WTC11 (cell line): ENCODE results near the gene MACF1. TPM values are rescaled to one million over a fixed set of nuclear protein-coding genes. Genes with fewer than 3 reads are reported as not detected.
"Not testable (repeated sequence)": the region's sequence is repeated elsewhere in the genome, so short reads cannot be mapped to it uniquely, and the experiment has no call there.

Experiments
- ATAC-seq: fragments of 200-7000 bp; cut with Tn5 transposase; 2 replicates; pipeline ENCODE4 v1.10.0; 2021; ENCODE audit warnings: mild to moderate bottlenecking, moderate library complexity
- CTCF ChIA-PET: fragments of 300-600 bp; sonication (Branson Sonifier 250); formaldehyde crosslinking; loops from one replicate; lab custom pipeline; 2021; ENCODE audit warnings: antibody characterized with exemption; lab: Charles Lee
- POLR2A ChIA-PET: fragments of 350-600 bp; sonication (Branson Sonifier 250); formaldehyde crosslinking; loops from one replicate; lab custom pipeline; 2021; ENCODE audit warnings: antibody characterized with exemption; lab: Charles Lee
- DNase-seq: peaks from one replicate; pipeline ENCODE4 v3.0.0; 2021; ENCODE audit warnings: low spot score
- H3K27ac Mint-ChIP-seq: 2 replicates; pipeline ENCODE4 v1.8.0; 2021; ENCODE audit warnings: mixed read lengths
- H3K27me3 Mint-ChIP-seq: 2 replicates; pipeline ENCODE4 v1.8.0; 2021; ENCODE audit warnings: low read depth, mild to moderate bottlenecking, moderate library complexity, mixed read lengths
- H3K36me3 Mint-ChIP-seq: 2 replicates; pipeline ENCODE4 v1.8.0; 2021; ENCODE audit warnings: mixed read lengths
- H3K4me1 Mint-ChIP-seq: 2 replicates; pipeline ENCODE4 v1.8.0; 2022; ENCODE audit warnings: mixed read lengths
- H3K4me3 Mint-ChIP-seq: 2 replicates; pipeline ENCODE4 v1.8.0; 2021; ENCODE audit warnings: mild to moderate bottlenecking, moderate library complexity, mixed read lengths
- H3K9me3 Mint-ChIP-seq: 2 replicates; pipeline ENCODE4 v1.8.0; 2021; ENCODE audit warnings: mixed read lengths
- ATF1 ChIP-seq: sonication (generic); formaldehyde crosslinking; IDR thresholded peaks from 2 replicates; pipeline ENCODE4 v1.8.1; 2023; ENCODE audit warnings: mild to moderate bottlenecking, moderate library complexity, missing genetic modification reagents
- ELF4 ChIP-seq: sonication (generic); formaldehyde crosslinking; IDR thresholded peaks from 2 replicates; pipeline ENCODE4 v1.8.1; 2022; ENCODE audit warnings: low read depth, mild to moderate bottlenecking, moderate library complexity, missing genetic modification reagents
- FOXP1 ChIP-seq: sonication (generic); formaldehyde crosslinking; IDR thresholded peaks from 2 replicates; pipeline ENCODE4 v1.8.0; 2022; ENCODE audit warnings: missing genetic modification reagents, mild to moderate bottlenecking, moderate library complexity, borderline replicate concordance
- GRHL2 ChIP-seq: fragments of 250-450 bp; sonication (Bioruptor Pico); IDR thresholded peaks from 2 replicates; pipeline ENCODE4 v1.8.0; 2022; ENCODE audit warnings: mild to moderate bottlenecking, moderate library complexity; ENCODE audit not compliant: insufficient replicate concordance, severe bottlenecking
- MXD4 ChIP-seq: fragments of 250-450 bp; sonication (Bioruptor Pico); IDR thresholded peaks from 2 replicates; pipeline ENCODE4 v1.8.0; 2021; ENCODE audit warnings: mild to moderate bottlenecking, moderate library complexity, borderline replicate concordance
- NR1H2 ChIP-seq: sonication (generic); formaldehyde crosslinking; IDR thresholded peaks from 2 replicates; pipeline ENCODE4 v1.9.0; 2021; ENCODE audit warnings: mild to moderate bottlenecking, moderate library complexity, missing genetic modification reagents
- RELA ChIP-seq: sonication (generic); formaldehyde crosslinking; IDR thresholded peaks from 2 replicates; pipeline ENCODE4 v1.8.1; 2022; ENCODE audit warnings: missing genetic modification reagents, mild to moderate bottlenecking, borderline replicate concordance
- RORB ChIP-seq: fragments of 250-450 bp; sonication (Bioruptor Pico); IDR thresholded peaks from 2 replicates; pipeline ENCODE4 v1.9.0; 2021; ENCODE audit warnings: mild to moderate bottlenecking
- TCF7 ChIP-seq: sonication (generic); formaldehyde crosslinking; IDR thresholded peaks from 2 replicates; pipeline ENCODE4 v1.8.0; 2022; ENCODE audit warnings: mild to moderate bottlenecking, low read depth, missing genetic modification reagents, moderate library complexity
- ZNF219 ChIP-seq: sonication (generic); formaldehyde crosslinking; IDR thresholded peaks from 2 replicates; pipeline ENCODE4 v1.8.0; 2023; ENCODE audit warnings: missing genetic modification reagents, mild to moderate bottlenecking, borderline replicate concordance
- ZNF317 ChIP-seq: sonication (generic); formaldehyde crosslinking; IDR thresholded peaks from 2 replicates; pipeline ENCODE4 v1.8.1; 2023; ENCODE audit warnings: low read depth, mild to moderate bottlenecking, moderate library complexity, missing genetic modification reagents, borderline replicate concordance
- total RNA-seq: library from RNA; stranded (reverse); gene quantifications from 3 replicates; pipeline ENCODE4 v1.2.3, GENCODE V29; 2021
- TF ChIP-seq, protein P1 (sequence below): sonication (generic); formaldehyde crosslinking; IDR thresholded peaks from 2 replicates; pipeline ENCODE4 v1.8.0; 2022; ENCODE audit warnings: mild to moderate bottlenecking, missing genetic modification reagents
- TF ChIP-seq, protein P2 (sequence below): sonication (generic); formaldehyde crosslinking; IDR thresholded peaks from 2 replicates; pipeline ENCODE4 v1.8.1; 2022; ENCODE audit warnings: mild to moderate bottlenecking, moderate library complexity, missing genetic modification reagents
- TF ChIP-seq, protein P3 (sequence below): sonication (generic); formaldehyde crosslinking; IDR thresholded peaks from 2 replicates; pipeline ENCODE4 v1.8.1; 2022; ENCODE audit warnings: low read depth, mild to moderate bottlenecking, moderate library complexity, missing genetic modification reagents, borderline replicate concordance
- TF ChIP-seq, protein P4 (sequence below): fragments of 200-600 bp; IDR thresholded peaks from 2 replicates; pipeline ENCODE4 v1.8.0; 2022; ENCODE audit warnings: antibody characterized with exemption
- TF ChIP-seq, protein P5 (sequence below): sonication (generic); formaldehyde crosslinking; IDR thresholded peaks from 2 replicates; pipeline ENCODE4 v1.8.1; 2023; ENCODE audit warnings: mild to moderate bottlenecking, missing genetic modification reagents
- TF ChIP-seq, protein P6 (sequence below): fragments of 250-450 bp; sonication (Bioruptor Pico); IDR thresholded peaks from 2 replicates; pipeline ENCODE4 v1.8.0; 2021; ENCODE audit warnings: mild to moderate bottlenecking
- TF ChIP-seq, protein P7 (sequence below): sonication (generic); formaldehyde crosslinking; IDR thresholded peaks from 2 replicates; pipeline ENCODE4 v1.8.0; 2023; ENCODE audit warnings: mild to moderate bottlenecking, missing genetic modification reagents
- TF ChIP-seq, protein P8 (sequence below): sonication (generic); formaldehyde crosslinking; conservative IDR thresholded peaks from 2 replicates; pipeline ENCODE4 v1.8.1; 2022; ENCODE audit warnings: mild to moderate bottlenecking, missing genetic modification reagents

MACF1 gene
- total RNA-seq, 1 experiment from 2014 or later, result 327 TPM

DNA sequence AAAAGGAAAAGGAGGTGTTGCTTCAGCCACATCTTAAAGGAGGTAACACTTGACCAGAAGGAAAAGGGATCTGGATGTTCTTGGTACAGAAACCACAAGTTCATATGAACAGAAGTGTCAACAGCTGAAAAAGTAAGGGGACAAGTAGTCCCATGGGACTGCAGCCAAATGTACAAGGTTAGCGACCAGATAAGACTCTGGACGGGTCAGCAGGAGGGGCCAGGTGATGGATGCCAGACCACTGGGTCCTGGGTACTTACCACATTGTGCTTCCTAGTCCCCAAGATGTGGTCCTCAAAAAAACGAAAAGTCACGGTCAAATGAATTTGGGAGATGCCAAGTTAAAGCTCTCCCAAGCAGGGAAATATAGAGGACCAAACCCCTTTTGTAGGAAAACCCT, 270.3 kb downstream of the MACF1 start:
- POLR2A ChIA-PET, result interaction anchor here (0.6 to 0.9 kb wide), 3 partner anchors 15 to 1434 kb away, joined by 3 to 8 read pairs (median 4); no protein-coding TSS in a partner anchor
- Mint-ChIP-seq H3K27me3 (no peaks in the 10 kb centered on the region), H3K4me1 (no peaks in the 10 kb centered on the region), H3K36me3 (peaks cover 36% of the 10 kb centered on the region), H3K9me3 (no peaks in the 10 kb centered on the region), H3K27ac (no peak overlapping the region), H3K4me3 (no peak overlapping the region)
- ATAC-seq, result no peak
- DNase-seq, result no peak
- CTCF ChIA-PET, result no interaction called here
- TF ChIP-seq MXD4 (CRISPR knock-in tag) (no peak), GRHL2 (CRISPR knock-in tag) (no peak), NR1H2 (CRISPR knock-in tag) (no peak), FOXP1 (CRISPR knock-in tag) (no peak), ZNF219 (CRISPR knock-in tag) (no peak), RORB (CRISPR knock-in tag) (no peak), ATF1 (CRISPR knock-in tag) (no peak), ZNF317 (CRISPR knock-in tag) (no peak), TCF7 (CRISPR knock-in tag) (no peak), ELF4 (CRISPR knock-in tag) (no peak), RELA (CRISPR knock-in tag) (no peak)
- TF ChIP-seq, protein P1, sequence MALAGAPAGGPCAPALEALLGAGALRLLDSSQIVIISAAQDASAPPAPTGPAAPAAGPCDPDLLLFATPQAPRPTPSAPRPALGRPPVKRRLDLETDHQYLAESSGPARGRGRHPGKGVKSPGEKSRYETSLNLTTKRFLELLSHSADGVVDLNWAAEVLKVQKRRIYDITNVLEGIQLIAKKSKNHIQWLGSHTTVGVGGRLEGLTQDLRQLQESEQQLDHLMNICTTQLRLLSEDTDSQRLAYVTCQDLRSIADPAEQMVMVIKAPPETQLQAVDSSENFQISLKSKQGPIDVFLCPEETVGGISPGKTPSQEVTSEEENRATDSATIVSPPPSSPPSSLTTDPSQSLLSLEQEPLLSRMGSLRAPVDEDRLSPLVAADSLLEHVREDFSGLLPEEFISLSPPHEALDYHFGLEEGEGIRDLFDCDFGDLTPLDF (CRISPR knock-in tag), result no peak
- TF ChIP-seq, protein P2, sequence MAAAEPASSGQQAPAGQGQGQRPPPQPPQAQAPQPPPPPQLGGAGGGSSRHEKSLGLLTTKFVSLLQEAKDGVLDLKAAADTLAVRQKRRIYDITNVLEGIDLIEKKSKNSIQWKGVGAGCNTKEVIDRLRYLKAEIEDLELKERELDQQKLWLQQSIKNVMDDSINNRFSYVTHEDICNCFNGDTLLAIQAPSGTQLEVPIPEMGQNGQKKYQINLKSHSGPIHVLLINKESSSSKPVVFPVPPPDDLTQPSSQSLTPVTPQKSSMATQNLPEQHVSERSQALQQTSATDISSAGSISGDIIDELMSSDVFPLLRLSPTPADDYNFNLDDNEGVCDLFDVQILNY (CRISPR knock-in tag), result no peak
- TF ChIP-seq, protein P3, sequence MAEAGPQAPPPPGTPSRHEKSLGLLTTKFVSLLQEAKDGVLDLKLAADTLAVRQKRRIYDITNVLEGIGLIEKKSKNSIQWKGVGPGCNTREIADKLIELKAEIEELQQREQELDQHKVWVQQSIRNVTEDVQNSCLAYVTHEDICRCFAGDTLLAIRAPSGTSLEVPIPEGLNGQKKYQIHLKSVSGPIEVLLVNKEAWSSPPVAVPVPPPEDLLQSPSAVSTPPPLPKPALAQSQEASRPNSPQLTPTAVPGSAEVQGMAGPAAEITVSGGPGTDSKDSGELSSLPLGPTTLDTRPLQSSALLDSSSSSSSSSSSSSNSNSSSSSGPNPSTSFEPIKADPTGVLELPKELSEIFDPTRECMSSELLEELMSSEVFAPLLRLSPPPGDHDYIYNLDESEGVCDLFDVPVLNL, result no peak
- TF ChIP-seq, protein P4, sequence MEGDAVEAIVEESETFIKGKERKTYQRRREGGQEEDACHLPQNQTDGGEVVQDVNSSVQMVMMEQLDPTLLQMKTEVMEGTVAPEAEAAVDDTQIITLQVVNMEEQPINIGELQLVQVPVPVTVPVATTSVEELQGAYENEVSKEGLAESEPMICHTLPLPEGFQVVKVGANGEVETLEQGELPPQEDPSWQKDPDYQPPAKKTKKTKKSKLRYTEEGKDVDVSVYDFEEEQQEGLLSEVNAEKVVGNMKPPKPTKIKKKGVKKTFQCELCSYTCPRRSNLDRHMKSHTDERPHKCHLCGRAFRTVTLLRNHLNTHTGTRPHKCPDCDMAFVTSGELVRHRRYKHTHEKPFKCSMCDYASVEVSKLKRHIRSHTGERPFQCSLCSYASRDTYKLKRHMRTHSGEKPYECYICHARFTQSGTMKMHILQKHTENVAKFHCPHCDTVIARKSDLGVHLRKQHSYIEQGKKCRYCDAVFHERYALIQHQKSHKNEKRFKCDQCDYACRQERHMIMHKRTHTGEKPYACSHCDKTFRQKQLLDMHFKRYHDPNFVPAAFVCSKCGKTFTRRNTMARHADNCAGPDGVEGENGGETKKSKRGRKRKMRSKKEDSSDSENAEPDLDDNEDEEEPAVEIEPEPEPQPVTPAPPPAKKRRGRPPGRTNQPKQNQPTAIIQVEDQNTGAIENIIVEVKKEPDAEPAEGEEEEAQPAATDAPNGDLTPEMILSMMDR, result no peak
- TF ChIP-seq, protein P5, sequence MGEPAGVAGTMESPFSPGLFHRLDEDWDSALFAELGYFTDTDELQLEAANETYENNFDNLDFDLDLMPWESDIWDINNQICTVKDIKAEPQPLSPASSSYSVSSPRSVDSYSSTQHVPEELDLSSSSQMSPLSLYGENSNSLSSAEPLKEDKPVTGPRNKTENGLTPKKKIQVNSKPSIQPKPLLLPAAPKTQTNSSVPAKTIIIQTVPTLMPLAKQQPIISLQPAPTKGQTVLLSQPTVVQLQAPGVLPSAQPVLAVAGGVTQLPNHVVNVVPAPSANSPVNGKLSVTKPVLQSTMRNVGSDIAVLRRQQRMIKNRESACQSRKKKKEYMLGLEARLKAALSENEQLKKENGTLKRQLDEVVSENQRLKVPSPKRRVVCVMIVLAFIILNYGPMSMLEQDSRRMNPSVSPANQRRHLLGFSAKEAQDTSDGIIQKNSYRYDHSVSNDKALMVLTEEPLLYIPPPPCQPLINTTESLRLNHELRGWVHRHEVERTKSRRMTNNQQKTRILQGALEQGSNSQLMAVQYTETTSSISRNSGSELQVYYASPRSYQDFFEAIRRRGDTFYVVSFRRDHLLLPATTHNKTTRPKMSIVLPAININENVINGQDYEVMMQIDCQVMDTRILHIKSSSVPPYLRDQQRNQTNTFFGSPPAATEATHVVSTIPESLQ (CRISPR knock-in tag), result no peak
- TF ChIP-seq, protein P6, sequence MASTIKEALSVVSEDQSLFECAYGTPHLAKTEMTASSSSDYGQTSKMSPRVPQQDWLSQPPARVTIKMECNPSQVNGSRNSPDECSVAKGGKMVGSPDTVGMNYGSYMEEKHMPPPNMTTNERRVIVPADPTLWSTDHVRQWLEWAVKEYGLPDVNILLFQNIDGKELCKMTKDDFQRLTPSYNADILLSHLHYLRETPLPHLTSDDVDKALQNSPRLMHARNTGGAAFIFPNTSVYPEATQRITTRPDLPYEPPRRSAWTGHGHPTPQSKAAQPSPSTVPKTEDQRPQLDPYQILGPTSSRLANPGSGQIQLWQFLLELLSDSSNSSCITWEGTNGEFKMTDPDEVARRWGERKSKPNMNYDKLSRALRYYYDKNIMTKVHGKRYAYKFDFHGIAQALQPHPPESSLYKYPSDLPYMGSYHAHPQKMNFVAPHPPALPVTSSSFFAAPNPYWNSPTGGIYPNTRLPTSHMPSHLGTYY (CRISPR knock-in tag), result no peak
- TF ChIP-seq, protein P7, sequence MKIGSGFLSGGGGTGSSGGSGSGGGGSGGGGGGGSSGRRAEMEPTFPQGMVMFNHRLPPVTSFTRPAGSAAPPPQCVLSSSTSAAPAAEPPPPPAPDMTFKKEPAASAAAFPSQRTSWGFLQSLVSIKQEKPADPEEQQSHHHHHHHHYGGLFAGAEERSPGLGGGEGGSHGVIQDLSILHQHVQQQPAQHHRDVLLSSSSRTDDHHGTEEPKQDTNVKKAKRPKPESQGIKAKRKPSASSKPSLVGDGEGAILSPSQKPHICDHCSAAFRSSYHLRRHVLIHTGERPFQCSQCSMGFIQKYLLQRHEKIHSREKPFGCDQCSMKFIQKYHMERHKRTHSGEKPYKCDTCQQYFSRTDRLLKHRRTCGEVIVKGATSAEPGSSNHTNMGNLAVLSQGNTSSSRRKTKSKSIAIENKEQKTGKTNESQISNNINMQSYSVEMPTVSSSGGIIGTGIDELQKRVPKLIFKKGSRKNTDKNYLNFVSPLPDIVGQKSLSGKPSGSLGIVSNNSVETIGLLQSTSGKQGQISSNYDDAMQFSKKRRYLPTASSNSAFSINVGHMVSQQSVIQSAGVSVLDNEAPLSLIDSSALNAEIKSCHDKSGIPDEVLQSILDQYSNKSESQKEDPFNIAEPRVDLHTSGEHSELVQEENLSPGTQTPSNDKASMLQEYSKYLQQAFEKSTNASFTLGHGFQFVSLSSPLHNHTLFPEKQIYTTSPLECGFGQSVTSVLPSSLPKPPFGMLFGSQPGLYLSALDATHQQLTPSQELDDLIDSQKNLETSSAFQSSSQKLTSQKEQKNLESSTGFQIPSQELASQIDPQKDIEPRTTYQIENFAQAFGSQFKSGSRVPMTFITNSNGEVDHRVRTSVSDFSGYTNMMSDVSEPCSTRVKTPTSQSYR (CRISPR knock-in tag), result no peak
- TF ChIP-seq, protein P8, sequence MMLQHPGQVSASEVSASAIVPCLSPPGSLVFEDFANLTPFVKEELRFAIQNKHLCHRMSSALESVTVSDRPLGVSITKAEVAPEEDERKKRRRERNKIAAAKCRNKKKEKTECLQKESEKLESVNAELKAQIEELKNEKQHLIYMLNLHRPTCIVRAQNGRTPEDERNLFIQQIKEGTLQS (CRISPR knock-in tag), result no peak

DNA sequence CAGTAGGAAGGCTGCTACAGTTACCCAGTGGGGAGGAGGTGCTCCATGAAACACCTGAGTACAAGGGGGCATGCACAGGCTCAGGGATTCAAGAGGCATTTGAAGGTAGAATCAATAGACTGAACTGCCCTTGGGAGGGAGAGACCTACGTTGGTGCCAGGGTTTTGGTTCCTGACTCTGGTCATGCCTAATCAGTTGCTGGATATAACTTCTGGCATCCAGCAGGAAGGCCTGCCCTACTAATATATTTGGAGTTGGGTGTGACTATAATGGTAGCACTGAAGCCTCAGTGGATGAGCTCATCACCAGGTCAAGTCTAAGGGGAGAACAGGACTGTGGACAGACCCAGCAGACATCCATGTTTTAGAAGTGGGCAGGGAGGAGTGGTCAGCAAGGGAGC, 271.1 kb downstream of the MACF1 start:
- Mint-ChIP-seq H3K27ac (peak overlapping the region; percentile 16; the same call in 1 of the 2 replicates), H3K36me3 (peaks cover 40% of the 10 kb centered on the region)
- H3K4me1 Mint-ChIP-seq, DNase-seq, H3K4me3 Mint-ChIP-seq, CTCF ChIA-PET, H3K9me3 Mint-ChIP-seq, ATAC-seq, H3K27me3 Mint-ChIP-seq: not testable (repeated sequence)
- POLR2A ChIA-PET, result interaction anchor here (0.6 to 0.9 kb wide), 3 partner anchors 14 to 1434 kb away, joined by 3 to 8 read pairs (median 4); no protein-coding TSS in a partner anchor
